22Rv1 (cell line): ENCODE results near the gene PPP1CB.
A peak's percentile ranks its signal among the peaks of the same experiment; 100 is the strongest.

Experiments
- H3K27ac ChIP-seq: fragments of 450-650 bp; 2 replicates; pipeline ENCODE4 v1.5.1; 2017
- ZFX ChIP-seq: fragments of 450-650 bp; IDR thresholded peaks from 2 replicates; pipeline ENCODE4 v1.6.1; 2017; ENCODE audit warnings: antibody characterized with exemption, borderline replicate concordance
- TF ChIP-seq, protein P1 (sequence below): fragments of 450-650 bp; IDR thresholded peaks from 2 replicates; pipeline ENCODE4 v1.5.1; 2017; ENCODE audit warnings: mild to moderate bottlenecking

PPP1CB gene

DNA sequence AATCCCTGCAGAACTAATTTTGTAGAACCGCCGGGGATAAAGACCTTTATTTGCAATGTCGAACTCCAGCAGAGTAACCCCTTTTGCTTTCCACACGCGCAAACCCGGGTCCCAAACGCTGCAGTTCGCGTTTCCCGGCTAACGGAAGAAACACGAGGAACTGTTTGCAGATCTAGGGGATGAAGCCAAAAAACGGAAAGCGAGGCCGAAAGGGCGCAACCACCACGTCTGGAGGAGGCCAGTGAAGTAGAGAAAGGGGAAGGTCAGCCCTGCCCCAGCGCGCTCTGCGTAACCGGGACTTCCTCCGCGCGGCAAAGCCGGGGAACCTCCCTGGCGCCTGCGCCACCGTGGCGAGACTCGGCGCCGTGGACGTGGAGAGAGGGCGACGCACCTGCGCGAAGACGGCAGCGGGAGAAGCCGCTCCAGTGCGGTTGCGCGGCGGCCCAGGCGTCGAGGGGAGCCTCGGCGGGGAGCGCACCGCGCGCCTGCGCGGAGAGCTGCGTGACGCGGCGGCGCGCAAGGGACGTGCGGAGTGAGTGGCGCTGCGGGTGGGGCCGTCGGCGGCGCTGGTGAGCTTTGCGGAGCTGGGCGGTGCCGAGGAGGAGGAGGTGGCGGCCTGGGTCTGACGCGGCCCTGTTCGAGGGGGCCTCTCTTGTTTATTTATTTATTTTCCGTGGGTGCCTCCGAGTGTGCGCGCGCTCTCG is at the start of gene PPP1CB:
Gene PPP1CB, plus strand, starts transcription at position 579 of the 704 bp plus-strand sequence. CDS start 295 bp downstream, outside the sequence.
- peak within 1 kb of the TSS; percentile 96 for H3K27ac ChIP-seq

GRCh38 chr2:28702415-28702861 is 49.2 kb upstream of the PPP1CB start:
- no peak overlapping the region for H3K27ac ChIP-seq
- TF ChIP-seq, protein P1, sequence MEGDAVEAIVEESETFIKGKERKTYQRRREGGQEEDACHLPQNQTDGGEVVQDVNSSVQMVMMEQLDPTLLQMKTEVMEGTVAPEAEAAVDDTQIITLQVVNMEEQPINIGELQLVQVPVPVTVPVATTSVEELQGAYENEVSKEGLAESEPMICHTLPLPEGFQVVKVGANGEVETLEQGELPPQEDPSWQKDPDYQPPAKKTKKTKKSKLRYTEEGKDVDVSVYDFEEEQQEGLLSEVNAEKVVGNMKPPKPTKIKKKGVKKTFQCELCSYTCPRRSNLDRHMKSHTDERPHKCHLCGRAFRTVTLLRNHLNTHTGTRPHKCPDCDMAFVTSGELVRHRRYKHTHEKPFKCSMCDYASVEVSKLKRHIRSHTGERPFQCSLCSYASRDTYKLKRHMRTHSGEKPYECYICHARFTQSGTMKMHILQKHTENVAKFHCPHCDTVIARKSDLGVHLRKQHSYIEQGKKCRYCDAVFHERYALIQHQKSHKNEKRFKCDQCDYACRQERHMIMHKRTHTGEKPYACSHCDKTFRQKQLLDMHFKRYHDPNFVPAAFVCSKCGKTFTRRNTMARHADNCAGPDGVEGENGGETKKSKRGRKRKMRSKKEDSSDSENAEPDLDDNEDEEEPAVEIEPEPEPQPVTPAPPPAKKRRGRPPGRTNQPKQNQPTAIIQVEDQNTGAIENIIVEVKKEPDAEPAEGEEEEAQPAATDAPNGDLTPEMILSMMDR: no peak
- no peak for TF ChIP-seq ZFX

More for the DNA sequence above, at the start of gene PPP1CB:
- TF ChIP-seq, protein P1: peak; percentile 47
- no peak for TF ChIP-seq ZFX

GRCh38 chr2:28702878-28703277 is 48.8 kb upstream of the PPP1CB start:
- TF ChIP-seq, protein P1: no peak
- TF ChIP-seq ZFX: no peak
- no peak overlapping the region for H3K27ac ChIP-seq

DNA sequence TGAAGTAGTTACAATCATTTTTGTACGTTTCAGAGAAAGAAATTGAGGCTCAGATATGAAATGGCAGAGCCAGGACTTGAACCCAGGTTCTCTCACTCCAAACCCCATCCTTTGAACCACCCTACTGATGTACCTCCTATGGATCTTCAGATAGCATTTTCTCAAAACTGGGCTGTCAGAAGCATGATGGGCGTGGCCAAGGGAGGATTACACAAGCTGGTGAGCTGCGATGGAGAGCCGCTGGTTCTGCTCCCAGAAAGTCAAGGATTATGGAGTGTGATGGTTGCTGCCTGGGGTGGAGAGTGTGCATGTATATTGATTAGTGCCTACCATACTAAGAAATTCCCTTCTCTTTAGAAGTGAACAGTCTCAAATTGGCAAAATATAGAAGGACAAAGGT is 47.0 kb upstream of the PPP1CB start:
- TF ChIP-seq, protein P1: no peak
- no peak for TF ChIP-seq ZFX
- H3K27ac ChIP-seq: no peak overlapping the region

GRCh38 chr2:28705751-28706440 is 45.7 kb upstream of the PPP1CB start:
- TF ChIP-seq ZFX: no peak
- TF ChIP-seq, protein P1: no peak
- no peak overlapping the region for H3K27ac ChIP-seq

DNA sequence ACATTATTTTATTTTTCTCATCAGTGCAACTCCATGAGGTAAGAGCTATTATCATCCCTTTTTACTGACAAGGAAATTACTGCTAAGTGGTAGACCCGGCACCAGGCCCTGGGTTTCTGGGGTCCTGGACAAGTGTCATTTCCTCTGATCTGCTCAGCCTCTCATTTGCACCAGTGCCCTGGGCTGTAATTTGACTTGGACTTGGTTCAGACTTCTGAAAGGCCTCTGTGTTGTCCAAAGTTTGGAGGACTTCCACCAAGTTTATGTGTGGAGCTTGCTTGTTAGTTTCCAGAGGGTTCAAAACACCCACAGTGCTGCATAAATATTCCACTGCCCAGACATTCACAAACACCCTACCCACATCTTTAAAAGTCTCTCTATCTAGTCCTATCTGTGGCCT is 44.0 kb upstream of the PPP1CB start:
- H3K27ac ChIP-seq: no peak overlapping the region
- no peak for TF ChIP-seq ZFX
- TF ChIP-seq, protein P1: no peak

- no peak overlapping the region for H3K27ac ChIP-seq
- TF ChIP-seq, protein P1: no peak
- TF ChIP-seq ZFX: no peak
These were observed 42.5 kb upstream of the PPP1CB start for GRCh38 chr2:28709101-28709500.
